Activated T-cell treated with anti-CD3 and anti-CD28 coated beads for 1 hour (primary cell): Measurements from ENCODE around the gene MBOAT1.

Experiments used
- DNase-seq: peaks from one replicate; pipeline ENCODE4 v3.0.0-alpha.2; 2020; ENCODE audit warnings: low read depth

The MBOAT1 gene

GRCh38 chr6:20135677-20136268 is 76.5 kb downstream of the MBOAT1 start:
- DNase-seq, result no peak

- no peak for DNase-seq
Observed at GRCh38 chr6:20134613-20135012, 77.7 kb downstream of the MBOAT1 start.

- no peak for DNase-seq
Observed at GRCh38 chr6:20129290-20130088, 82.8 kb downstream of the MBOAT1 start.

GRCh38 chr6:20128018-20128417 is 84.3 kb downstream of the MBOAT1 start:
- DNase-seq, result no peak

- DNase-seq, result peak; percentile 61
Observed at GRCh38 chr6:20126789-20127653, 85.2 kb downstream of the MBOAT1 start.

- no peak for DNase-seq
Observed at GRCh38 chr6:20126102-20126752, 86.0 kb downstream of the MBOAT1 start.

- no peak for DNase-seq
Observed at GRCh38 chr6:20124545-20124944, 87.7 kb downstream of the MBOAT1 start.

GRCh38 chr6:20119485-20119884 is 92.8 kb downstream of the MBOAT1 start:
- no peak for DNase-seq

- DNase-seq, result no peak
Observed at GRCh38 chr6:20118892-20119291, 93.4 kb downstream of the MBOAT1 start.

- DNase-seq, result no peak
Observed at GRCh38 chr6:20117474-20117873, 94.8 kb downstream of the MBOAT1 start.

GRCh38 chr6:20116792-20117191 is 95.5 kb downstream of the MBOAT1 start:
- DNase-seq, result no peak

GRCh38 chr6:20115246-20115980 is 96.9 kb downstream of the MBOAT1 start:
- no peak for DNase-seq

GRCh38 chr6:20113649-20114224 is 98.5 kb downstream of the MBOAT1 start:
- no peak for DNase-seq

GRCh38 chr6:20112841-20113240 is 99.4 kb downstream of the MBOAT1 start:
- DNase-seq, result no peak

- no peak for DNase-seq
Observed at GRCh38 chr6:20112241-20112640, 100.0 kb downstream of the MBOAT1 start.

- DNase-seq, result no peak
Observed at GRCh38 chr6:20110478-20110877, 101.8 kb downstream of the MBOAT1 start.

- DNase-seq, result no peak
Observed at GRCh38 chr6:20109526-20109925, 102.7 kb downstream of the MBOAT1 start.

- DNase-seq, result no peak
Observed at GRCh38 chr6:20105838-20106237, 106.4 kb downstream of the MBOAT1 start.

- DNase-seq, result no peak
Observed at GRCh38 chr6:20104696-20105095, 107.6 kb downstream of the MBOAT1 start.

- no peak for DNase-seq
Observed at GRCh38 chr6:20102397-20103073, 109.7 kb downstream of the MBOAT1 start.

GRCh38 chr6:20099156-20099555 is 113.1 kb downstream of the MBOAT1 start:
- DNase-seq, result no peak
